Measurements from ENCODE around the gene ADAT3.
"Not testable (repeated sequence)": the region's sequence is repeated elsewhere in the genome, so short reads cannot be mapped to it uniquely, and the experiment has no call there.

ADAT3 gene

DNA sequence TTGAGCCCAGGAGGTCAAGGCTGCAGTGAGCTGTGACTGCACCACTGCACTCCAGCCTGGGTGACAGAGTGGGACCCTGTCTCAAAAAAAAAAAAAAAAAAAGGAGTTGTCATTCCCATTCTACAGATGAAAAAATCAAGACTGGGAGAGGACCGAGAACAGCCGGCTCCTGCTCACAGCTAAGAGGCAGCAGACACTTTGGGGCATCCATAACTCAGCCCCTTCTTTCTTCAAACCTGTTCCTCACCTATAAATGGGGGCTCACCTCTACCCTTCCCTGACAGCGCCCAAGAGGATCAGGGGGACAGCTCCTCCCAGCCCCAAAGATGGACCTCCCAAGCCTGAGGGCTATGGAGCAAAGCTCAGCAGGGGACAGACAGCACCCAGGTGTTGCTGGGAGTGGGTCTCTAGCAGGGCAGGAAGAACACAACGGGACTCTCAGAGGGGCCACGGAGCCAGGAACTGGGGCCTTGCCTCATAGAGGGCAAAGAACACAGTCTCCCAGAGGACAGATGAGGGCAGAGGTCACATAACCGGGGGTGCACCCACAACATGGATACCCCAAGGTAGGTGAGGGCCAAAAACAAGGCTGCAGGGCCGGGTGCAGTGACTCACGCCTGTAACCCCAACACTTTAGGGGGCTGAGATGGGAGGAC lies 38.4 kb upstream of the ADAT3 start:
- in situ Hi-C loops (cut with MboI; ENCODE audit: low sequenced_read_pairs): no loop called here

DNA sequence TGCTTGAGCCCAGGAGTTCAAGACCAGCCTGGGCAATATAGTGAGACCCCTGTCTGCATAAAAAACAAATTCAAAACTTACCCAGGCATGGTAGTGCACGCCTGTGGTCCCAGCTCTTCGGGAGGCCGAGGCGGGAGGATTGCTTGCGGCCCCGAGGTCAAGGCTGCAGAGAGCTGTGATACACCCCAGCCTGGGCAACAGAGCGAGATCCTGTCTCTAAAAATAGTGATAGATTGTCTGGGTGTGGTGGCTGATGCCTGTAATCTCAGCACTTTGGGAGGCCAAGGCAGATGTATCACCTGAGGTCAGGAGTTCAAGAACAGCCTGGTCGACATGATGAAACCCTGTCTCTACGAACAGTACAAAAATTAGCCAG lies 37.9 kb upstream of the ADAT3 start:
- in situ Hi-C loops (cut with MboI; ENCODE audit: low sequenced_read_pairs): no loop called here

DNA sequence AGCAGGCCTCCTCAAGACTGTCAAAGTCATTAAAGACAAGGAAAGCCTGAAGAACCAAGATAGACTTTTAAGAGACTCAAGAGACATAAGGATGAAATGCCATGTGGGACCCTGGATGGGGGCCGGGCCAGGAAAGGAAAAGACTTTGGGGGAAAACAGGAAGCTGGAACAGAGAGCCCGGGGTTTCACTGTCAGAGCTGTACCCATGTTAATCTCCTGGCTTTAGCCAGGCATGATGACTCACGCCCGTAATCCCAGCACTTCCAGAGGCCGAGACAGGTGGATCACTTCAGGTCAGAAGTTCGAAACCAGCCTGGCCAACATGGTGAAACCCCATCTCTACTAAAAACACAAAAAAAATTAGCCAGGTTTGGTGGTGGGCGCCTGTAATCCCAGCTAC lies 36.2 kb upstream of the ADAT3 start:
- in situ Hi-C loops (cut with MboI; ENCODE audit: low sequenced_read_pairs): no loop called here

DNA sequence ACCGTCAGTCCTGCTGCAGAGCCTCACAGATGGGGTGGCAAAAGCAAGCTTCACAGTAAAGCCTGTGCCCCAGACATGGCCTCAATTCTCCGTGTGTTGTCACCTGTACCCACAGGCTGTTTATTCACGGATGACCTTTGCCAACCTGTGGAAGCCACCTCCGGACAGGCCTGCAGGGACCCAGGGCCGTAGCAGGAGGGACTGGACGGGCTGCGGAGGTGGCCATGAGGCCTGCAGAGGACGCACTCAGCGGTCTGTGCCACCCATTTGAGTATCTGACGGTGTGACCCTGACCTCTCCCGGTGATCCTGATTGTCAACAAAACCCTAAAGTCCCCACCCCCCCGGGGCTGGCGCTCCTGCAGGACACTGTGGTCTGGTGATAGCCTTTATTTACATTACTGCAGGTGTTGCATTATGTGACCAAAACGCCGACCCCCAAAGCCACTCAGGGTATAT lies 34.0 kb upstream of the ADAT3 start:
- in situ Hi-C loops (cut with MboI; ENCODE audit: low sequenced_read_pairs): no loop called here

DNA sequence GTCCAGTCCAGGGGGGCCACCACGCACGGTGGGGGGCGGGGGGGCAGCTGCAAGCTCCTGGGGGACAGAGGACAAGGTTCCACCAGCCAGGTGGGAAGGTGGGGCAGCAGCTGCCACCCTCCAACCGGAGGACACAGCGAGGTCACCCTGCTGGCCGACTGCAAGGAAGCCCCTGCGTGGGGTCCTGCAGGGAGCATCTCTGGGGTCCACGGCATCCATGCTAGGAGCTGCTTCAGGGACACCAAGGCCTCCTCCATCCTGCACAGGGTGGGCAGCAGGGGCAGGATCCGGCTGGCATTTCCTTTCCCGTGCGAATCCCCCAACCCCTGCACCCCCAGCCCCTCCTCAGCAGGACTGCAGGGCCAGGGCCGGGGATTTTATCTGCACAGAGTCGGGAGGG lies 33.6 kb upstream of the ADAT3 start:
- in situ Hi-C loops (cut with MboI; ENCODE audit: low sequenced_read_pairs): no loop called here

DNA sequence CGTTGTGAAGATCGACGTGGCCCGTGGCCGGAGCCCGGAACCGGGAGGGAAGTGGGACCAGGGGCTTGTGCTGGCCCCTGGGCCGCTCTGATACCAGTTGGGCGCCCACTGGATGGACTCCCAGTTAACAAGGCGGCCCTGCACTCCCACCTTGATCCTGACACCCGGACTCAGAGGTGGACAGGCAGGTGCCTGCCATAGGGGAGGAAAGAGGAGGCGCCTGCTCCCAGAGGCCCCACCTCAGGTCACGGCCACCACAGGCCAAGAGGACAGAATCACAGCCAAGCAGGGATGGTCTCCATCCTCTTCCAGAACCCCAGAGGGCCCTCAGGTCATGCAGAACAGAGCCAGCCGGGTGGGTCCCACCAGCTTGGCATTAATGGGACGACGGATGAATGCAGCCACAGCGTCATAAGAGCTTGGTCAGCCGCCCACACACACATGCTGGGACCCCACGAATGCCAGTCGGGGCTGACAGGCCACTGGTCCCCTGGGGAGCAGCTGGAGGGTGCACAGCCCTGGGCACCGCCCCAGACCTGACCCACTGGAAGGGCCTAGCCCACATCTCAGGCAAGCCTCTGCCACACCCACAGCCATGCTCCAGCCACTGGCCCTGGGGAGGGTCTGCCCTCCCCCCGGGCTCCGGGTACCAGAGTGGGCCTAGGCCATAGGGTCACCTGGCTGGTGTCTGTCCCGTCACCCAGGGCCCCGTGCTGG lies 32.2 kb upstream of the ADAT3 start:
- in situ Hi-C loops (cut with MboI; ENCODE audit: low sequenced_read_pairs): no loop called here

DNA sequence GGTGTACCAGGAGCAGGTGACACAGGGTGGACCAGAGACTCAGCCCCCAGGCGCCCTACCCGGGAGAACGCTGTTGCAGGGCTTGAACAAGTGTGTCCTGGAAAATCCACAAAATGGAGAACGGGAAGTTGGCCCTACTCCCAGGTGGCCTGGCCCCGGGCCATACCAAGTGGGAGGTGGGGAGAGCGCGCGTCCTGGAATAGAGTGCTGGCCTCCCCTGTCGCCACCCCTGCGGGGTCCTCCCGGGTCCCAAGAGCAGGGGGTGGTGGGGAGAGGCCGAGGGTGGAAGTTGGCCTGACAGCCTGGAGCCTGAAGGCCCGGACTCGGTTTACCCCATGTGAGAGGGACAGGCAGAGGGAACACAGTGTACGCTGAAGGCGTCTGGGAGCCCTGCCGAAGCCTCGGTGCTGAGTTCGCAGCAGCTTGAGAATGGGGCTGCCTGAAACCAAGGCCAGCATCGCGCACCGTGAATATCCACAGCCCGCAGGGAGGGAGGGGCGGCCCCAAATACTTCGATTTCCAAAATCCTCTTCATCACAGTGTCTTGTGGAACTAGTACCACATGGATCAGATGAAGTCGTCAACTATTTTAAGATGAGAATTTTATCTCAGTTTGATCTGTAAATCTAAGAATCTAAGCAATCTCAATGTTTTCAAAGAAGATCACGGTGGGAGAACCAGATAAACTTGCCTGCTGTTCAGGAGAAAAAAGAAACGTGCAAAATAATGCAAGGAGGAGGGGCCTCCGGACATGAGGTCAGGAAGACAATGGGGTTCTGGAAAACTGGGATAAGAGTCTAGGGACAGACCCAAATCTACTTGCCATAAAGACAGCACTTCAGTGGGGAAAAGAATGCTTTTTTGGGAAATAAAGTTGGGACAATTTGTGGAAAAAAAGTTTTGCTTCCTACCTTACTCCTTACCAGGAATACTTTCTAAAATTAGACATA lies 31.4 kb upstream of the ADAT3 start:
- in situ Hi-C loops (cut with MboI; ENCODE audit: low sequenced_read_pairs): no loop called here

DNA sequence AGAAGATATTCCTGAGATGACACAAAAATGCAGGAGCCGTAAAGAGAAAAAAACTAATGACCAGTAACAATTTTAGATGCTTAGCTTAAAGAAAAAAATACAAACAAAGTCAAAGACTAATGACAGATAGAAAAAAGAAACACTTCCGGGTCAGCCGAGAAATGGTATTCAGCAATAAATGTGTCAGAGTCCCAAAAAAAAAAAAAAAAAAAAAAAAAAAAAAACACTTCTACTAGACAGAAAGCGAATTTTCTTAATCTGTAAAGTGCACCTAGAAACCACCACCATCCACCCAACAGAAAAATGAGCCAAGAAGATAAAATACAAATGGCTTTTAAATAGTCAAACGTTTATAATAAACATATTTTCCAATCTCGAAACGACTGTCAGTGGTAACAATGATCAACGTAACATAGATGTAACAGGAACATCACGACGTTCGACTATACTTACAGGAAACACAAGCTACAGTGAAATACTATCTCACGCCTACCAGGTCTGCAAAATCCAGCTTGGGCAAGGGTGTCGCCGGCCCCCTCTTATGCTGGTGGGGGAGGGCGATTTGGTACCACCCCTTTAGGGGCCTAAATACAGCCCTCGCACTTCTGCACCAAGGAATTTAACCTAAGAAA lies 30.5 kb upstream of the ADAT3 start:
- in situ Hi-C loops (cut with MboI; ENCODE audit: low sequenced_read_pairs): no loop called here

DNA sequence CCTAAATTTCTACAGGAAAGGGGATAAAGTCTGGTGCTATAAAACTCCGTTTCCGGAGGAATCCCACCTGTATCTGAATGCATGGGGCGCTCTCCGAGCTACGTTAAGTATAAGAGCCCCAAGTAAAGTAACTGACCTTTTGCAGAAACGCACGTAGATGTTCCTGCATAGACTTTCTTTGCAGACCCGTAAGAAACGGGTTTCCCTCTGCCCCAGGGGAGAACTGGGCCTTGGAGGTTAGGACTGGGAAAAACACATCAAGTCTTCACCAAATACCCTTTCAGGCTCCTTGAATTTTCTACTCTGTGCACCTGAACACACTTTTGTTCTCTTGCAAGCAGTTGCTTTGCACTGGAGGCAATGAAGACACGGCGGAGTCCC lies 29.9 kb upstream of the ADAT3 start:
- in situ Hi-C loops (cut with MboI; ENCODE audit: low sequenced_read_pairs): not testable (repeated sequence)

DNA sequence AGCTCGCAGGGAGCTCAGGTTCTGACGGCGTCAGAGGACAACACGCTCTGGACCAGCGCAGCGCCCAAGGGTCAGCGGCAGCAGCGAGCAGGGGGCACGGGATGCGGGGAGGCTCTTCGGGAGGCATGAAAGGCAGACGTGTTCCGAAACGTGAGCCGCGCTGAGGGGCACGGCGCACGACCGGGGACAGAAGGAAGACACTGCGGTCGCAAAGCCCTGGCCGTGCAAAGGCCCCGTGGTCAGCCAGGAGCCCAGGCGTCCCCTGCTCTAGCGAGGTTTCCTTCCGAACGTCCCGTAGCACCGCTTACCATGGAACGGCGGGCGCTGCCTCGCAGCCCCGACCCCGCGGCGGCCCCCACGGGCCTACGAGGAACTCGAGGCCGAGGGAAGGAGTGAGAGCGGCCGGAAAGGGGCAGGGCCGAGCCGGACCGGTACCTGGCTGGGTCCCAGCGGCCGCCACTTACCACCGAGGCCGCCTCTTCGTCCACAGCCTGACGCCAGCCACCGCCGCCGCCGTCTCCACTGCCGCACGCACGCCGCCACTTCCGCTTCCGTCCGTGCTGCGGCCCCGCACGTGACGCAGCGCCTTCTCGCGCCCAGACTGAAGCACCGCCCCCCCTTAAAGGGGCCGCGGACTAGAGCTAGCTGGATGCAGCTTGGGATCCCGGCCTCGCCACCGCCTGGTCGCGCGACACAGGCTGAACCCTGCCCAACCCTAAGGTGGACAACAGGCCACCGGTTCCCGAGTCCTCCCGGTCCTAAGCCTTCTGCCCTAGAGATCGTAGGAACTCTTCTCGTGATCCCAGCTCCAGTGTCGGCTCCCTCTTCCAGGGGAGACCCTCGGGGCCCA lies 29.3 kb upstream of the ADAT3 start:
- in situ Hi-C loops (cut with MboI; ENCODE audit: low sequenced_read_pairs): no loop called here

DNA sequence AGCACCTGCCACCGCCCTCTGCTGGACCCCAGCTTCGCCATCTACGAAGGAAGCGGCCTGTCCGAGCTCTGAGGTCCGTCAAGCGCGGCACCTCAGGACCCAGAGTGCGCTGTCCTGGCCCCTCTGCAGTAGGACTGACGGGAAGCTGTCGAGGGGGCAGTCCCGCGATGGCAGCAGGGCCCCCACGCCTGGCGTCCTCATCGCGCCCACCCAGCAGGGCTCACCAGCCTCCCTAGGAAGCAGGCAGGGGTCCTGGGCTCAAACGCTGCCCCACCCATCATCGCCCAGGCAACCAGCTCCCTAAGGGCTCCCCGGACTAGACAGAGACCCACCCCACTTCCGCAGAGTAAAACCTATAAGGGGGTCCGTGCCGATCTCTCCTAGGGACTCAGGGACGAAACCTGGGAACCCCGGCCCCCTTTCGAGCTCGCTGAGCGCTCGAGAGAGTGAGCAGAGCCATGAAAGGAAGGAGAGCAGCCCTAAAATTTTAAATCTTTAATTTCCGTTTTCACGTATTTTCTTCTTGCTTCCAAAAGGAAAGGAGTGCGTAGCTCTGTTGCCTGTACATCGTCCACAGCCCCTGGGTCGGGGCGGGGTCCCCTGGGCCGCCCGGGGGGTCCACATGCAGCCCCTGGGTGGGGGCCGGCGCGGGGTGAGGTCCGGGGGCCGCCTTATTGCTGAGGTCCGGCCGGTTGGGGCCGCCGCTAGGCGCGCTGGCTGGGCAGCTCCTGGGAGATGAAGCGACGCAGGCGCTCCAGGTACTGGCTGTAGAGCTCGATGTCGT lies 28.5 kb upstream of the ADAT3 start:
- in situ Hi-C loops (cut with MboI; ENCODE audit: low sequenced_read_pairs): not testable (repeated sequence)

DNA sequence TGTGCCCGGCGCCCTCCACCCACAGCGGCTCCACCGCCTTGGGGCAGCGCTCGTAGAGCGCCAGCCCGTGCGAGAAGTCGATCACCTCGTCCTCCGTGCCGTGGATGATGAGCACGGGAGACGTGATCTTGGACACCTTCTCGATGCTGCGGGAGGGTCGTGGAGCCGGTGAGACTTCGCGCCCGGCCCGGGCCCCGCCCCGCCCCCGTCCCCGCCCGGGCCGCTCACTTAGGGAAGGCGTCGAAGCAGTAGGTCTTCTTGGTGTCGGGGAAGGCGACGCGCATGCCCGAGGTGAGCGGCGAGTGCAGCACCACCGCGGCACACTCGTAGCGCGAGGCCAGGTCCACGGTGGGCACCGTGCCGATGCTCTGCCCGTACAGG lies 27.9 kb upstream of the ADAT3 start:
- in situ Hi-C loops (cut with MboI; ENCODE audit: low sequenced_read_pairs): not testable (repeated sequence)

DNA sequence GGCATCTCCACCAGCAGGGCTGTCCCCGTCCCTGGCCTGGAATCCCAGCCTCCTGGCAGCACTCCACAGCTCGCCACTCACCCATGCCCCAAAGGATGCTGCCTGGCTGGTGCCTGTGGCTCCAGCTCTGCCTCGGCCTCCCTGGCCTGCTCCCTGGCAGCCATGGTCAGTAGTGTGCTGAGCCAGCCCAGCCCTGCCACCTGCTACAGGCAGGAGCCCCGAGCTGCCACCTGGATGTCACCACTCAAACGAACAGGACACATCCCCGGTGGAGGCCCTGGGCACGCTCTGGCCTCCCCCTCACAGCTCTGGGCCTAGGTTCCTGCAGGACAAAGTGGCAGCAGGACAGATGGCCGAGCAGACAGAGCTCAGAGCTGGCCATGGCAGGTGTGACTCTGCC lies 26.6 kb upstream of the ADAT3 start:
- in situ Hi-C loops (cut with MboI; ENCODE audit: low sequenced_read_pairs): not testable (repeated sequence)

DNA sequence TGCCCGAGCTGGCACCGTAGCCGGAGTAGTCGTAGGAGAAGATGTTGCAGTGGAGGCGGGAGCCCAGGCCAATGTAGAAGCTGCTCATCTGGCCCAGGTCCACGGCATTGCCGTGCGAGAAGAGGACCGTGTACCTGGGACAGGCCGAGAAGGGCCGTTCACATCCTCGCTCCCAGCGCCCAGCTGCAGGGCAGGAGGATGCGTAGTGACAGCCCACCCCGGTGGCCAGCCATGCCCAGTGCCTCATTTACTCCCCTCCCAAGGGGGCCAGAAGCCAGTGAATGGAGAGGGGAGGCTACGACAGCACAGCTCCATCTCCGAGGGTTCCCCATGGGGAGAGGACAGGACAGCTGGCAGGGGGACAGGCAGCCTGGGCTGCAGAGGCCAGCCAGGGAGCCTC lies 25.2 kb upstream of the ADAT3 start:
- in situ Hi-C loops (cut with MboI; ENCODE audit: low sequenced_read_pairs): not testable (repeated sequence)

DNA sequence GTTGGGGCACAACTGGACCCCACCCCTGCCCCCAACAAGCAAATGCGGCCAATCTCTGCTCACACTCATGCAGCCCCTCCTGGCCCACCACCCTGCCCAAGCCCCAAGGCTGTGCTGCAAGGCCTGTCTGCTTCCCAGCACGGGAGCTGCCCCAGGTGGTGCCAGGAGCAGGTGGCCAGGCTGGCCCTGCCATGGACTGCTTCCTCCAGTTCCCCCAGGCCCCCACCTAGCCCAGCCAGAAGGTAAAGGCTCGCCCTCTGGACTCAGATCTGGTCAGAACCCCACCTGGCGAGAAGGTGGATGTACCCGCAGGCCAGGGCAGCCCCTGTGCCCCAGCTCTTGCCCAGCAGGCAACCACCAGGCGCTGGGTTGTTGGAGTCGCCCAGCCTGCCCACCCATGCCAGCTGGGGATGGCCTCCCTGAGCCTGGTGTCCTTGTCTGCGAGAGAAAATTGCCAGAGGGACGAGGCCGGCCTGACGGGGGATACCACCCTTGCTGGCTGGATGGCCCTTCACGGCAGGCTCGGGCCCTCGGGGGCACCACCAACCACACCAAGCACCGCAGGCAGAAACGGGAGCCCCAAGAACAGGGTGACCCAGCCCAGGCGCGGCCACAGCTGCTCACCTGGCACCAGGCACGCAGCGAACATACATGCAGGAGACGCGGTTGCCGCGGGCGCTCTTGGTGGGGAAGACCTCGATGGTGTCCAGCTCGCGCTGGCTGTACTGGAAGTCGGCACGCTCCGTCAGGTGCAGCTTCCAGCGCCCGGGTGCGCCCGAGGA lies 24.4 kb upstream of the ADAT3 start:
- in situ Hi-C loops (cut with MboI; ENCODE audit: low sequenced_read_pairs): no loop called here

DNA sequence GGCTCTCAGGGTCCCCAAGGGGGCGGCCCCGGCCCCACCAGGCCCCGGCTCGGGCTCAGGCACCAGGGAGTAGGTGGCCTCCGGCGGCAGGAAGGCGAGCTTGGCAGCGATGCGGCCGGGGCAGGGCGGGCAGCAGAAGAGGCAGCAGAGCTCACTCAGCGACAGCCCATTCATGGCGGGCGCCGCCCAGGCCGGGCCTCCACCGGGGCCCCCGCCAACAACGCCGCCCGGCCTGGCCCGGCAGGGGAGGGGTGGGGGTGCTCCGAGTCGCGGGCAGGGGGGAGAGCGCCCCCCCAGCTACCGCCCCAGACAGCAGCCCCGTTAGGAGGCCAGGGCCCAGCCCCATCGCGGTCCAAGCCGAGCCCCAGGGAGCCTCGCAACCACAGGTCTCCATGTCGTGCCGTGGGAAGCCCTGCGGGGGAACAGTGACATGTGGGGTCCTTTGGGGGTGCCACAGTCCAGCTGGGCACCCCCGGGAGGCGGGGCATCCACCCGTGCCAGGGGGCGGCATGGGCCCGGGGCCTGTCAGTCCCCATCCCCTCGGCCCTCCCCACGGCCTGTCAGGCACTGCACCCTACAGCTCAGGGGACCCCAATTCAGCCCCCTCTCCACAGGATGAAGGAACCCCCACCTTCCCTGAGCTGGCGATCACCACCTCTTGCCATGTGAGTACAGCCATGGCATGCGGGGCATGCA lies 23.7 kb upstream of the ADAT3 start:
- in situ Hi-C loops (cut with MboI; ENCODE audit: low sequenced_read_pairs): not testable (repeated sequence)

DNA sequence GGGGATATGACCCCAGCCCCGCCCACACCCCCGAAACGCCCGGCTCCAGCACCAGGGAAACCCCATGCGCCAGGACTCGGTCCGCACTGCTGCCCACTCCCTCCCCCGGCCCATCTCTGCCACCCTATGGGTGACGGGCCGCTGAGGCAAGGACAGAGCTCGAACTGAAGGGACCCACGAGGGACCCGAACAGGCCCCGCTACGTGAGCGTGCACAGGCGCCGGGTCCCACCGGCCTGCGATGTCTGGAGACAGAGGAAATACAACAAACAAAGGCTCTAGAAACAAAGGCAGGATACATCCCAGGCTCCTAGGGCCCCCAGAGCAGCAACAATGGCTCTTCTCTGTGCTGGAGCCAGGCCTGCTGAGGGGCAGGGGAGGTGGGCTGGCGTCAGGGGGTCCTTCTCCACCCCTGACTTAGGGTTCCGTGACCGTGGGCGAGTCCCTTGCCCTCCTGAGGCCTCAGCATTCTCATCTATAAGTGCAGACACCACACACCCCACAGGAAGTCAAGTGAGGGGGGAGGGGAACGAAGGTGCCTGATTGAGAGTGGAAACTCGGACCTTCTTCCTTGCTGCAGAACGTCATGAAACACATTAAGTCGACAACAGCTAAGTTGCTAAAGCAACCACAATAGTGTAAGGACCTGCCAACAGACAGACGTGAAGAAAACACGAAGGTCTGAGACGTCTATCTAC lies 23.0 kb upstream of the ADAT3 start:
- in situ Hi-C loops (cut with MboI; ENCODE audit: low sequenced_read_pairs): no loop called here
